ENCODE measurements around the gene CYTH1.

Gene CYTH1

GRCh38 chr17:78687125-78687524 lies 94.9 kb downstream of the CYTH1 start:
- TF ChIP-seq CTCF (IDR thresholded peaks at IDR 0.05; ENCODE audit: low read depth, low read length): no peak
- Histone ChIP-seq H3K36me3 (peaks cover 76% of the 10 kb centered on the region), H3K9me3 (ENCODE audit: severe bottlenecking) (peaks cover 3% of the 10 kb centered on the region), H3K27me3 (ENCODE audit: insufficient read depth, low read depth, severe bottlenecking) (no peaks in the 10 kb centered on the region), H3K27ac (peak overlapping the region; percentile 59), H3K4me3 (ENCODE audit: low read depth, low read length) (no peak overlapping the region)
- DNase-seq: peak; percentile 73

- Histone ChIP-seq H3K27me3 (ENCODE audit: insufficient read depth, low read depth, severe bottlenecking) (no peaks in the 10 kb centered on the region), H3K9me3 (ENCODE audit: severe bottlenecking) (no peaks in the 10 kb centered on the region), H3K36me3 (peaks cover 69% of the 10 kb centered on the region), H3K4me3 (ENCODE audit: low read depth, low read length) (no peak overlapping the region), H3K27ac (no peak overlapping the region)
- DNase-seq: no peak
- no peak for TF ChIP-seq CTCF (IDR thresholded peaks at IDR 0.05; ENCODE audit: low read depth, low read length)
Observed at GRCh38 chr17:78684026-78684425, 98.0 kb downstream of the CYTH1 start.

GRCh38 chr17:78683408-78683961 lies 98.6 kb downstream of the CYTH1 start:
- no peaks in the 10 kb centered on the region for H3K9me3 ChIP-seq (ENCODE audit: severe bottlenecking)
- H3K27me3 ChIP-seq (ENCODE audit: insufficient read depth, low read depth, severe bottlenecking): no peaks in the 10 kb centered on the region
- no peak for TF ChIP-seq CTCF (IDR thresholded peaks at IDR 0.05; ENCODE audit: low read depth, low read length)
- no peak overlapping the region for H3K4me3 ChIP-seq (ENCODE audit: low read depth, low read length)
- peaks cover 69% of the 10 kb centered on the region for H3K36me3 ChIP-seq
- no peak for DNase-seq
- H3K27ac ChIP-seq: no peak overlapping the region

GRCh38 chr17:78682363-78682762 lies 99.7 kb downstream of the CYTH1 start:
- no peak overlapping the region for H3K27ac ChIP-seq

GRCh38 chr17:78680436-78680835 lies 101.6 kb downstream of the CYTH1 start:
- DNase-seq: no peak
- no peak for TF ChIP-seq CTCF (IDR thresholded peaks at IDR 0.05; ENCODE audit: low read depth, low read length)
- H3K27ac ChIP-seq: peak overlapping the region; percentile 28
- H3K36me3 ChIP-seq: peaks cover 75% of the 10 kb centered on the region
- H3K27me3 ChIP-seq (ENCODE audit: insufficient read depth, low read depth, severe bottlenecking): no peaks in the 10 kb centered on the region
- H3K4me3 ChIP-seq (ENCODE audit: low read depth, low read length): no peak overlapping the region
- no peaks in the 10 kb centered on the region for H3K9me3 ChIP-seq (ENCODE audit: severe bottlenecking)

More at GRCh38 chr17:78682363-78682762, 99.7 kb downstream of the CYTH1 start:
- no peak overlapping the region for H3K4me3 ChIP-seq (ENCODE audit: low read depth, low read length)
- H3K27me3 ChIP-seq (ENCODE audit: insufficient read depth, low read depth, severe bottlenecking): no peaks in the 10 kb centered on the region
- H3K36me3 ChIP-seq: peaks cover 70% of the 10 kb centered on the region
- DNase-seq: no peak
- TF ChIP-seq CTCF (IDR thresholded peaks at IDR 0.05; ENCODE audit: low read depth, low read length): no peak
- H3K9me3 ChIP-seq (ENCODE audit: severe bottlenecking): no peaks in the 10 kb centered on the region
